Upper lobe of left lung (tissue), 6 donors: Measurements from ENCODE around the gene RBM28. TPM values are rescaled to one million over a fixed set of nuclear protein-coding genes. Genes with fewer than 3 reads are reported as not detected.

Experiments used
- ATAC-seq, 2 donors: fragments of 200-7000 bp; cut with Tn5 transposase; one replicate each; pipeline ENCODE4 v1.9.1; 2022; ENCODE audit warnings: mild to moderate bottlenecking in 2 of 2, moderate library complexity in 2 of 2; ENCODE audit not compliant: low FRiP score in 2 of 2
- DNase-seq, 2 donors: peaks; one replicate each; pipeline ENCODE4 v3.0.0-alpha.2; 2019 to 2020
- H3K27ac ChIP-seq, 4 donors: fragments of 200-600 bp; sonication (generic); one replicate each; pipeline ENCODE4 v1.5.1; 2016 to 2019
- H3K27me3 ChIP-seq, 4 donors: fragments of 200-600 bp; sonication (generic); one replicate each; pipeline ENCODE4 v1.5.1; 2017 to 2019
- H3K36me3 ChIP-seq, 4 donors: fragments of 200-600 bp; sonication (generic); one replicate each; pipeline ENCODE4 v1.5.1; 2016 to 2019
- H3K4me1 ChIP-seq, 4 donors: fragments of 200-600 bp; sonication (generic); one replicate each; pipeline ENCODE4 v1.5.1; 2018 to 2019
- H3K4me3 ChIP-seq, 4 donors: fragments of 200-600 bp; sonication (generic); one replicate each; pipeline ENCODE4 v1.5.1; 2017 to 2019; ENCODE audit warnings: mild to moderate bottlenecking in 2 of 4, moderate library complexity in 1 of 4
- H3K9me3 ChIP-seq, 4 donors: fragments of 200-600 bp; sonication (generic); one replicate each; pipeline ENCODE4 v1.5.1; 2018 to 2019
- CTCF ChIP-seq, 6 experiments: fragments of 450-650 bp in 4 of 6; fragments of 200-600 bp in 2 of 6; sonication (generic) in 2 of 6; IDR thresholded peaks; one replicate each; pipeline ENCODE4 v1.5.1; 2016 to 2019; ENCODE audit warnings: antibody characterized with exemption in 6 of 6
- EP300 ChIP-seq, 4 donors: sonication (generic); formaldehyde crosslinking; IDR thresholded peaks; one replicate each; pipeline ENCODE4 v1.5.1; 2017; ENCODE audit warnings: antibody characterized with exemption in 4 of 4, control low read depth in 2 of 4
- POLR2A ChIP-seq, 4 donors: fragments of 450-650 bp; IDR thresholded peaks; one replicate each; pipeline ENCODE4 v1.5.1; 2016 to 2017; ENCODE audit warnings: antibody characterized with exemption in 4 of 4, mild to moderate bottlenecking in 2 of 4
- POLR2AphosphoS5 ChIP-seq, 2 donors: sonication (generic); formaldehyde crosslinking; IDR thresholded peaks; one replicate each; pipeline ENCODE4 v1.5.1; 2017; ENCODE audit warnings: antibody characterized with exemption in 2 of 2
- WGBS, 2 donors: methylation state at CpG; one replicate each; pipeline ENCODE4 v1.1.5; 2017 to 2018; 5-methylcytosine and 5-hydroxymethylcytosine counted together
- total RNA-seq, 6 donors: library from RNA; depleted of rRNA in 4 of 6; stranded (reverse); fragments of >200 nt in 4 of 6; gene quantifications; one replicate each; pipeline versions ENCODE4 v1.1.0 to v1.2.1, GENCODE V29; 2016 to 2021
- donor health status: DM: no; HTN: no; CAD: no; lungs with moderate emphysema.
- donor health status: DM: no; HTN: yes; CAD: no; lungs with severe emphysema.

RBM28 gene
- total RNA-seq, 6 donors from 2014 or later = 20.1 to 108 (median 29.4) TPM

- DNase-seq = no peak
- Histone ChIP-seq H3K4me3 (no peak overlapping the region), H3K36me3 (no peaks in the 10 kb centered on the region), H3K27me3 (peaks cover 0 to 19% (median 6%) of the 10 kb centered on the region in 4 donors), H3K27ac (no peak overlapping the region), H3K4me1 (peaks cover 7 to 20% (median 16%) of the 10 kb centered on the region in 4 donors), H3K9me3 (no peaks in the 10 kb centered on the region)
- ATAC-seq = no peak
- TF ChIP-seq EP300 (IDR thresholded peaks at IDR 0.05) = no peak
- no peak for TF ChIP-seq POLR2A (IDR thresholded peaks at IDR 0.05)
- TF ChIP-seq POLR2AphosphoS5 (IDR thresholded peaks at IDR 0.05) = no peak
- no peak for TF ChIP-seq CTCF (IDR thresholded peaks at IDR 0.05)
- 45% methylated on average over 2 of the region's 2 CpGs; no CpG with 5 or more reads in 1 of the 2 donors for WGBS, 2 donors
These were observed 75.5 kb downstream of the RBM28 start for GRCh38 chr7:128268233-128268632.

- 61% methylated on average over 4 of the region's 4 CpGs for WGBS, 2 donors
- ATAC-seq (no peak), DNase-seq (peak in 1 of 2 donors; percentile 55)
- H3K4me1 ChIP-seq = peaks cover 7 to 20% (median 16%) of the 10 kb centered on the region in 4 donors
- H3K36me3 ChIP-seq = no peaks in the 10 kb centered on the region
- H3K9me3 ChIP-seq = no peaks in the 10 kb centered on the region
- H3K4me3 ChIP-seq = no peak overlapping the region
- peaks cover 0 to 19% (median 6%) of the 10 kb centered on the region in 4 donors for H3K27me3 ChIP-seq
- no peak for TF ChIP-seq EP300 (IDR thresholded peaks at IDR 0.05)
- TF ChIP-seq POLR2A (IDR thresholded peaks at IDR 0.05) = no peak
- TF ChIP-seq CTCF (IDR thresholded peaks at IDR 0.05) = no peak
- TF ChIP-seq POLR2AphosphoS5 (IDR thresholded peaks at IDR 0.05) = no peak
- no peak overlapping the region for H3K27ac ChIP-seq
These were observed 76.1 kb downstream of the RBM28 start for GRCh38 chr7:128267595-128267924.

- 39 to 41% methylated on average over 16 of the region's 16 CpGs for WGBS, 2 donors
- no peak overlapping the region for H3K27ac ChIP-seq
These were observed 76.7 kb downstream of the RBM28 start for GRCh38 chr7:128266883-128267594.

GRCh38 chr7:128266529-128266882 lies 77.2 kb downstream of the RBM28 start:
- DNase-seq (no peak), ATAC-seq (no peak)
- WGBS, 2 donors = 38 to 67% methylated on average over 1 of the region's 1 CpG
- Histone ChIP-seq H3K4me3 (no peak overlapping the region), H3K36me3 (no peaks in the 10 kb centered on the region), H3K27me3 (peaks cover 0 to 10% (median 4%) of the 10 kb centered on the region in 4 donors), H3K4me1 (peaks cover 6 to 13% (median 9%) of the 10 kb centered on the region in 4 donors), H3K9me3 (no peaks in the 10 kb centered on the region), H3K27ac (no peak overlapping the region)
- TF ChIP-seq POLR2A (IDR thresholded peaks at IDR 0.05) (no peak), CTCF (IDR thresholded peaks at IDR 0.05) (no peak), POLR2AphosphoS5 (IDR thresholded peaks at IDR 0.05) (no peak), EP300 (IDR thresholded peaks at IDR 0.05) (no peak)

More at GRCh38 chr7:128266883-128267594, 76.7 kb downstream of the RBM28 start:
- Histone ChIP-seq H3K9me3 (no peaks in the 10 kb centered on the region), H3K4me3 (no peak overlapping the region), H3K27me3 (peaks cover 0 to 15% (median 5%) of the 10 kb centered on the region in 4 donors), H3K36me3 (no peaks in the 10 kb centered on the region), H3K4me1 (peaks cover 7 to 19% (median 14%) of the 10 kb centered on the region in 4 donors)
- ATAC-seq (peak in 1 of 2 donors; percentile 59), DNase-seq (no peak)
- TF ChIP-seq EP300 (IDR thresholded peaks at IDR 0.05) = no peak
- TF ChIP-seq POLR2A (IDR thresholded peaks at IDR 0.05) = no peak
- TF ChIP-seq CTCF (IDR thresholded peaks at IDR 0.05) = no peak
- no peak for TF ChIP-seq POLR2AphosphoS5 (IDR thresholded peaks at IDR 0.05)

GRCh38 chr7:128265906-128266300 lies 77.8 kb downstream of the RBM28 start:
- no peak for TF ChIP-seq CTCF (IDR thresholded peaks at IDR 0.05)
- Histone ChIP-seq H3K36me3 (no peaks in the 10 kb centered on the region), H3K4me1 (peaks cover 0 to 7% (median 3%) of the 10 kb centered on the region in 4 donors), H3K4me3 (no peak overlapping the region), H3K27me3 (peaks cover 0 to 6% (median 2%) of the 10 kb centered on the region in 4 donors), H3K27ac (no peak overlapping the region), H3K9me3 (no peaks in the 10 kb centered on the region)
- DNase-seq (no peak), ATAC-seq (no peak)
- WGBS, 2 donors = 25 to 40% methylated on average over 2 to 5 of the region's 5 CpGs
